Measurements from ENCODE around the gene GSX1. TPM values are rescaled to one million over a fixed set of nuclear protein-coding genes. Genes with fewer than 3 reads are reported as not detected.
"Not testable (repeated sequence)": the region's sequence is repeated elsewhere in the genome, so short reads cannot be mapped to it uniquely, and the experiment has no call there.

Gene GSX1
- not detected for total RNA-seq
- long read RNA-seq: 0 reads

- 7% methylated on average over 27 of the region's 87 CpGs for WGBS (ENCODE audit: insufficient coverage, low coverage, low lambda C conversion rate, missing lambda C conversion rate)
- DNase-seq (peak; percentile 65 to 75 (median 75)), ATAC-seq (peak; percentile 79 to 97 (median 90))
- Histone ChIP-seq H3K4me3 (peak within 1 kb of the TSS in 1 of 3 donors; percentile 32), H3K36me3 (no peaks in the 10 kb centered on the region), H3K27me3 (peaks cover 20 to 52% of the 10 kb centered on the region in 2 donors), H3K9me3 (no peaks in the 10 kb centered on the region), H3K4me1 (peaks cover 0 to 24% (median 4%) of the 10 kb centered on the region in 4 donors), H3K27ac (no peak within 1 kb of the TSS)
- no peak for TF ChIP-seq POLR2A (IDR thresholded peaks at IDR 0.05)
- TF ChIP-seq, protein P1, sequence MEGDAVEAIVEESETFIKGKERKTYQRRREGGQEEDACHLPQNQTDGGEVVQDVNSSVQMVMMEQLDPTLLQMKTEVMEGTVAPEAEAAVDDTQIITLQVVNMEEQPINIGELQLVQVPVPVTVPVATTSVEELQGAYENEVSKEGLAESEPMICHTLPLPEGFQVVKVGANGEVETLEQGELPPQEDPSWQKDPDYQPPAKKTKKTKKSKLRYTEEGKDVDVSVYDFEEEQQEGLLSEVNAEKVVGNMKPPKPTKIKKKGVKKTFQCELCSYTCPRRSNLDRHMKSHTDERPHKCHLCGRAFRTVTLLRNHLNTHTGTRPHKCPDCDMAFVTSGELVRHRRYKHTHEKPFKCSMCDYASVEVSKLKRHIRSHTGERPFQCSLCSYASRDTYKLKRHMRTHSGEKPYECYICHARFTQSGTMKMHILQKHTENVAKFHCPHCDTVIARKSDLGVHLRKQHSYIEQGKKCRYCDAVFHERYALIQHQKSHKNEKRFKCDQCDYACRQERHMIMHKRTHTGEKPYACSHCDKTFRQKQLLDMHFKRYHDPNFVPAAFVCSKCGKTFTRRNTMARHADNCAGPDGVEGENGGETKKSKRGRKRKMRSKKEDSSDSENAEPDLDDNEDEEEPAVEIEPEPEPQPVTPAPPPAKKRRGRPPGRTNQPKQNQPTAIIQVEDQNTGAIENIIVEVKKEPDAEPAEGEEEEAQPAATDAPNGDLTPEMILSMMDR (IDR thresholded peaks at IDR 0.05): no peak
- intact Hi-C loops (cut with DNase I): no loop called here
These were observed at the start of gene GSX1 for GRCh38 chr13:27792393-27793218. Gene GSX1, plus strand, starts transcription at chr13:27792483. Its CDS starts 208 bp downstream, at chr13:27792691.

- H3K4me3 ChIP-seq: no peak overlapping the region
- DNase-seq (no peak), ATAC-seq (no peak)
- intact Hi-C loops (cut with DNase I): no loop called here
- WGBS (ENCODE audit: insufficient coverage, low coverage, low lambda C conversion rate, missing lambda C conversion rate): 47% methylated on average over 7 of the region's 7 CpGs
- no peaks in the 10 kb centered on the region for H3K27me3 ChIP-seq
- TF ChIP-seq, protein P1 (IDR thresholded peaks at IDR 0.05): no peak
- no peak for TF ChIP-seq POLR2A (IDR thresholded peaks at IDR 0.05)
- no peaks in the 10 kb centered on the region for H3K36me3 ChIP-seq
- no peak overlapping the region for H3K27ac ChIP-seq
- no peaks in the 10 kb centered on the region for H3K9me3 ChIP-seq
- H3K4me1 ChIP-seq: no peaks in the 10 kb centered on the region
These were observed 47.5 kb upstream of the GSX1 start for GRCh38 chr13:27744801-27745200.

DNA sequence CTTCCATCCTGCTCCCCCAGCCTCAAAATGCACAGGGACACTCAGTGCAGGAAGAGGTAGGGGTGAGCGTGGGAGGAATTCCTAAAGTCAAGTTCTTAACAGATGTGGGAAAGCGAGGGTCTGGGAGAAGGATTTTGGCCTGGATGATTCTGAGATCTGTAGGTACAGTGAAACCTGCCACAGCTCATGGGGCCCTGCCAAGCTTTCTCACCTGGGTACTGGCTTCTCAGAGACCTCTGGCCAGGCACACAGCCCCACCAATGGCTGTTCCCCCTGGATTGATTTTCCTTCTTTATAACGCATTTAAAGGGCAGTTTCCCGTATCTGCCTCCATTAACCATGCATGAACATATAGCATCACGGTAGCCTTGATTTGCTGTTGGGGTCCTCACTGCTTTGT, 47.0 kb upstream of the GSX1 start:
- H3K4me1 ChIP-seq: no peaks in the 10 kb centered on the region
- ATAC-seq (no peak), DNase-seq (no peak)
- intact Hi-C loops (cut with DNase I): no loop called here
- no peak overlapping the region for H3K4me3 ChIP-seq
- TF ChIP-seq, protein P1 (IDR thresholded peaks at IDR 0.05): no peak
- TF ChIP-seq POLR2A (IDR thresholded peaks at IDR 0.05): no peak
- no peaks in the 10 kb centered on the region for H3K9me3 ChIP-seq
- H3K27ac ChIP-seq: no peak overlapping the region
- WGBS (ENCODE audit: insufficient coverage, low coverage, low lambda C conversion rate, missing lambda C conversion rate): 87% methylated on average over 5 of the region's 5 CpGs
- no peaks in the 10 kb centered on the region for H3K27me3 ChIP-seq
- no peaks in the 10 kb centered on the region for H3K36me3 ChIP-seq

DNA sequence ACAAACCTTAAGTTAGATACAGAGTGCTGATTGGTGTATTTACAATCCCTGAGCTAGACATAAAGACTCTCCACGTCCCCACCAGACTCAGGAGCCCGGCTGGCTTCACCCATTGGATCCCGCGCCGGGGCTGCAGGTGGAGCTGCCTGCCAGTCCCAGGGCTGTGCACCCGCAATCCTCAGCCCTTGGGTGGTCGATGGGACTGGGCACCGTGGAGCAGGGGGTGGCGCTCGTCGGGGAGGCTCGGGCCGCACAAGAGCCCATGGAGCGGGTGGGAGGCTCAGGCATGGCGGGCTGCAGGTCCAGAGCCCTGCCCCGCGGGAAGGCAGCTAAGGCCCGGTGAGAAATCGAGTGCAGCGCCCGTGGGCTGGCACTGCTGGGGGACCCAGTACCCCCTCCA, 44.1 kb upstream of the GSX1 start:
- no CpG with 5 or more reads among the region's 21 CpGs for WGBS (ENCODE audit: insufficient coverage, low coverage, low lambda C conversion rate, missing lambda C conversion rate)
- ATAC-seq; H3K4me1 ChIP-seq; H3K27ac ChIP-seq; DNase-seq; H3K4me3 ChIP-seq; H3K27me3 ChIP-seq; H3K36me3 ChIP-seq; H3K9me3 ChIP-seq; intact Hi-C loops (cut with DNase I): not testable (repeated sequence)

DNA sequence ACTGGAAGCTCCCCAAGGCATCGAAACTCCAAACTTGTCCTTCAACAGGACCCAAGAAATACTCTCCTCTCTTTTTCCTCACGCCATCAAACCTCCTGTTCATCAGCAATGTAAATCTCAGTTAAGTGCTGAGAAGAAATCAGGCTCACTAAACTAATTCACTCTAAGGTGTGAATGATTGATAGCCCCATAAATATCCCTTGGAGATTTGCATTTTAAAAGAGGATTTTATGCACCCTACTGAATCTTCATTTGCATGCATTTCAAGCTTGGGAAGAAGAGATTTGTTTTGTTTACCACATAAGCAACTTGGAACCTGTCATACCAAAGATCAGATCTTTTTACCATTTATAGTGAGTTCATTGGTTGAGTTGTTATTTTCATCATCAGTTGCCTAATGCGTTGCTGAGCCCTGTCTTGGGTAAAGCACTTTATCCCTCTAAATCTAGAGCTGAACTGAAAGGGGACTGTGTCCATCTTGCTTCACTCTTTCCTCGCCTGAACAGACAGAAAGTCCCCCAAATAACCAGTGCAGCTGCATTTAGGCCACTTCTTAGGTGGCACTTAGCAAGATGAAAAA, 40.2 kb upstream of the GSX1 start:
- H3K27me3 ChIP-seq: no peaks in the 10 kb centered on the region
- ATAC-seq (no peak), DNase-seq (no peak)
- WGBS (ENCODE audit: insufficient coverage, low coverage, low lambda C conversion rate, missing lambda C conversion rate): 30% methylated on average over 4 of the region's 4 CpGs
- H3K27ac ChIP-seq: no peak overlapping the region
- intact Hi-C loops (cut with DNase I): no loop called here
- no peak overlapping the region for H3K4me3 ChIP-seq
- TF ChIP-seq, protein P1 (IDR thresholded peaks at IDR 0.05): no peak
- TF ChIP-seq POLR2A (IDR thresholded peaks at IDR 0.05): no peak
- peaks cover 0 to 3% (median 0%) of the 10 kb centered on the region in 4 donors for H3K9me3 ChIP-seq
- H3K4me1 ChIP-seq: no peaks in the 10 kb centered on the region
- no peaks in the 10 kb centered on the region for H3K36me3 ChIP-seq

All from right lobe of liver (tissue), 6 donors.